Right lobe of liver (tissue), 4 donors: ENCODE measurements around the gene WDR20.

Experiments used
- CTCF ChIP-seq, 4 donors: fragments of 200-600 bp in 3 of 4; fragments of 450-650 bp in 1 of 4; IDR thresholded peaks; one replicate each; pipeline versions ENCODE4 v1.5.1 to v1.8.0; 2016 to 2022; ENCODE audit warnings: antibody characterized with exemption in 4 of 4, mild to moderate bottlenecking in 2 of 4
- POLR2A ChIP-seq: fragments of 450-650 bp; IDR thresholded peaks from one replicate; pipeline ENCODE4 v1.6.1; 2017; ENCODE audit warnings: antibody characterized with exemption, mild to moderate bottlenecking
- donor health status: DM: no; HTN: no; CAD: no.
- donor health status: DM: no; HTN: no; CAD: no.
- donor health status: DM: no; HTN: yes; CAD: no.

GRCh38 chr14:102219316-102219715, 79.6 kb downstream of the WDR20 start:
- TF ChIP-seq CTCF (IDR thresholded peaks at IDR 0.05), result no peak
- no peak for TF ChIP-seq POLR2A
